Endothelial cell (in vitro differentiated cells): ENCODE data around the gene PGA5. TPM values are rescaled to one million over a fixed set of nuclear protein-coding genes. Genes with fewer than 3 reads are reported as not detected.
"Not testable (repeated sequence)": the region's sequence is repeated elsewhere in the genome, so short reads cannot be mapped to it uniquely, and the experiment has no call there.

Experiments used
- DNase-seq: peaks from one replicate; pipeline ENCODE4 v3.0.0; 2021; ENCODE audit warnings: low spot score
- H3K27ac Mint-ChIP-seq: one replicate; pipeline ENCODE4 v1.8.0; 2021; ENCODE audit warnings: mixed read lengths, inconsistent platforms; ENCODE audit not compliant: unreplicated experiment
- H3K27me3 Mint-ChIP-seq: one replicate; pipeline ENCODE4 v1.8.0; 2021; ENCODE audit warnings: mild to moderate bottlenecking, moderate library complexity, mixed read lengths, inconsistent platforms; ENCODE audit not compliant: unreplicated experiment
- H3K36me3 Mint-ChIP-seq: one replicate; pipeline ENCODE4 v1.8.0; 2021; ENCODE audit warnings: mild to moderate bottlenecking, low read depth, mixed read lengths, inconsistent platforms; ENCODE audit not compliant: unreplicated experiment
- H3K4me1 Mint-ChIP-seq: one replicate; pipeline ENCODE4 v1.8.0; 2021; ENCODE audit warnings: mild to moderate bottlenecking, mixed read lengths, inconsistent platforms; ENCODE audit not compliant: unreplicated experiment
- H3K4me3 Mint-ChIP-seq: one replicate; pipeline ENCODE4 v1.8.0; 2021; ENCODE audit warnings: mild to moderate bottlenecking, mixed read lengths, inconsistent platforms; ENCODE audit not compliant: unreplicated experiment
- H3K9me3 Mint-ChIP-seq: one replicate; pipeline ENCODE4 v1.8.0; 2021; ENCODE audit warnings: mixed read lengths, inconsistent platforms; ENCODE audit not compliant: unreplicated experiment
- CTCF ChIP-seq: fragments of 200-600 bp; sonication (generic); IDR thresholded peaks from one replicate; pipeline ENCODE4 v1.5.0; 2021; ENCODE audit warnings: antibody characterized with exemption; ENCODE audit not compliant: unreplicated experiment
- long read RNA-seq: library from polyadenylated mRNA; unstranded; transcript quantifications from one replicate; pipeline ENCODE4 v2.0.0, GENCODE V29; 2020; ENCODE audit not compliant: unreplicated experiment
- total RNA-seq: library from RNA; stranded (reverse); fragmentation: NEBNext Ultra II Directional; extraction: Animal tissue kit (Norgen Biotek cat#: 25700); gene quantifications from one replicate; pipeline ENCODE4 v1.2.1, GENCODE V29; 2021; ENCODE audit not compliant: unreplicated experiment

The PGA5 gene
- 1.2 TPM for total RNA-seq
- long read RNA-seq, partial matches to known transcripts: 2 of 2 reads
- long read RNA-seq, other reads (novel, unspliced or antisense): 0 of 2 reads

- H3K36me3 Mint-ChIP-seq, DNase-seq, H3K27me3 Mint-ChIP-seq, H3K4me1 Mint-ChIP-seq, H3K9me3 Mint-ChIP-seq, H3K27ac Mint-ChIP-seq, H3K4me3 Mint-ChIP-seq: not testable (repeated sequence)
These were observed at the start of gene PGA5 for GRCh38 chr11:61240875-61241274. Gene PGA5 (plus strand): TSS chr11:61241175. CDS start chr11:61241227, 52 bp downstream.

- no peak for TF ChIP-seq CTCF
- H3K27ac Mint-ChIP-seq: no peak overlapping the region
- no peaks in the 10 kb centered on the region for H3K36me3 Mint-ChIP-seq
- no peak overlapping the region for H3K4me3 Mint-ChIP-seq
- H3K9me3 Mint-ChIP-seq: no peaks in the 10 kb centered on the region
- peaks cover 5% of the 10 kb centered on the region for H3K27me3 Mint-ChIP-seq
- DNase-seq: no peak
- peaks cover 4% of the 10 kb centered on the region for H3K4me1 Mint-ChIP-seq
These were observed 47.4 kb upstream of the PGA5 start for GRCh38 chr11:61193596-61193995.

- H3K4me3 Mint-ChIP-seq: no peak overlapping the region
- peaks cover 4% of the 10 kb centered on the region for H3K4me1 Mint-ChIP-seq
- DNase-seq: no peak
- no peak overlapping the region for H3K27ac Mint-ChIP-seq
- H3K9me3 Mint-ChIP-seq: no peaks in the 10 kb centered on the region
- no peak for TF ChIP-seq CTCF
- H3K36me3 Mint-ChIP-seq: no peaks in the 10 kb centered on the region
- peaks cover 5% of the 10 kb centered on the region for H3K27me3 Mint-ChIP-seq
These were observed 46.8 kb upstream of the PGA5 start for GRCh38 chr11:61194169-61194671.

- no peaks in the 10 kb centered on the region for H3K36me3 Mint-ChIP-seq
- peaks cover 4% of the 10 kb centered on the region for H3K4me1 Mint-ChIP-seq
- H3K27ac Mint-ChIP-seq: no peak overlapping the region
- no peaks in the 10 kb centered on the region for H3K9me3 Mint-ChIP-seq
- peaks cover 5% of the 10 kb centered on the region for H3K27me3 Mint-ChIP-seq
- no peak for TF ChIP-seq CTCF
- no peak for DNase-seq
- no peak overlapping the region for H3K4me3 Mint-ChIP-seq
These were observed 45.8 kb upstream of the PGA5 start for GRCh38 chr11:61194981-61195695.

- Mint-ChIP-seq H3K27me3 (peaks cover 5% of the 10 kb centered on the region), H3K27ac (no peak overlapping the region), H3K4me1 (peaks cover 4% of the 10 kb centered on the region), H3K4me3 (no peak overlapping the region), H3K9me3 (peaks cover under 1% of the 10 kb centered on the region), H3K36me3 (no peaks in the 10 kb centered on the region)
- TF ChIP-seq CTCF: no peak
- no peak for DNase-seq
These were observed 45.3 kb upstream of the PGA5 start for GRCh38 chr11:61195719-61196118.
